Activated CD4-positive, alpha-beta T cell treated with anti-CD3 and anti-CD28 coated beads, Interleukin-2, amount 50 U/mL, for 16 hours (primary cell): Measurements from ENCODE around the gene C1QTNF6.
"Not testable (repeated sequence)": the region's sequence is repeated elsewhere in the genome, so short reads cannot be mapped to it uniquely, and the experiment has no call there.

Experiments
- DNase-seq: peaks from one replicate; pipeline ENCODE4 v3.0.0-alpha.2; 2020

C1QTNF6 gene

DNA sequence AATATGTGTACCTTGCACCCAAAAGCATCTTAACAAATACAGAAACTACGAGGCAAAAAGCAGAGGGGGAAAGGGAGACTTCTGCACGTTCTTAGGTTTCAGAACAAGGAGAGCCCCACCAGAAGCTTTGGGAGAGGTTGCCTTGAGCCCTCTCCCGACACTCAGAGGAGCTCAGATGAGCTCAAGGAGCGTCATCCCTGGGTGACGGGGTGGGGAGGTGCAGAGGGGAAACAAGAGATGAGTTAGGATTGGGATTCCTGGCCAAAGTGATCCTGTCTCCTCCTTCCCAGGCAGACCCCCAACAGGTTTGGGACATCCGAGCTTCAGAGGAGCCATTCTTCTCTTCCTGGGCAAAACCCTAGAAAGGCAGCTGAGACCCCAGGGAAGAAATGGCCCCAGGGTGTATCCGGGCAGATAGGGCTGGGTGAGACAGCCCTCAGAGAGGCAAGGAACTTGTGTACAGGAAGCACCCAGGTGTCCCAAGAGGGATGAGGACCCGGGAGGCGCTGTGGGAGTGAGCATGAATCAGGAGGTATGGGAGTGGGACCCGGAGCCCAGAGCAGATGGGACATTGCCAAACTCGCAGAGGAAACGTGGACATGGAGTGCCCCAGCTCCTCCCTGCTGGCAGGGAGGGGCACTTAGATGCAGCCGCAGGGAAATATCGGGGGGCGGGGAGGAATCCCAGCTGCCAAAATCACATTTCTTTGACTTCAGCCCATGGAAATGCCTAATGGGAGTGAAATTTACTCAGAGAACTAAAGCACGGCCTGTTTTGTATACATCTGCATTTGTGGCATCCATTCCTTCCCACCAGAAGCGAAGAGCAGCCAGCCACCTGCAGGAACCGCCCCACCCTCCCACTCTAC, 12.4 kb downstream of the C1QTNF6 start:
- no peak for DNase-seq

DNA sequence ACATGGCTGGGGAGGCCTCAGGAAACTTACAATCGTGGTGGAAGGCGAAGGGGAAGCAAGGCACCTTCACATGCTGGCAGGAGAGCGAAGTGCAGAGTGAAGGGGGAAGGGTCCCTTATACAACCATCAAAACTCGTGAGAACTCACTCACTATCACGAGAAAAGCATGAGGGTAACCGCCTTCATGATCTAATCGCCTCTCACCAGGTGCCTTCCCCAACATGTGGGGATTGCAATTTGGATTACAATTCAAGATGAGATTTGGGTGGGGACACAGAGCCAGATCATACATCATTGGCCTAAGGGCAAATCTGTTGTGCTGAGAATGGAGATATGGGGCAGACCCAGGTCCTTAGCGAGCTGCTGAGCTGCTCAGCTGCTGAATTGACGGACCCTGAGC, 13.1 kb downstream of the C1QTNF6 start:
- no peak for DNase-seq

DNA sequence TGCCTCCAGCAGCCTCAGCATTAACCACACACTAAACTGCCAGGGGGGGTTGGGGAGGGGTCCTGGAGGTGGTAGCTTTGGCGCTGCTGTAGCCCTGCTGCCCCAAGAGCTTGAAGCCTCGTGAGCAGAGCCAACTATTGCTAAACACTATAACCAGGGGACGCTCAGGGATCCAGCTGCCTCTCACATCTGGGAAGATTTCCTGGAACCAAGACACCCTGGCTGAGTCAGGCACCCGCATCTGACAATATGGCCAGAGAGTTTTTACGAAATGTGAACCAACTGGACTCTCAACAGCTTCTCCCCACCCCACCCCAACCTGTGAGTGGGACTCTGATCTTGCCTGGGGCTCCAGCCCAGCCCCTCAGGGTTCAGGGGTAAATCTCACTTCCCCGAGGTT, 14.3 kb downstream of the C1QTNF6 start:
- no peak for DNase-seq

DNA sequence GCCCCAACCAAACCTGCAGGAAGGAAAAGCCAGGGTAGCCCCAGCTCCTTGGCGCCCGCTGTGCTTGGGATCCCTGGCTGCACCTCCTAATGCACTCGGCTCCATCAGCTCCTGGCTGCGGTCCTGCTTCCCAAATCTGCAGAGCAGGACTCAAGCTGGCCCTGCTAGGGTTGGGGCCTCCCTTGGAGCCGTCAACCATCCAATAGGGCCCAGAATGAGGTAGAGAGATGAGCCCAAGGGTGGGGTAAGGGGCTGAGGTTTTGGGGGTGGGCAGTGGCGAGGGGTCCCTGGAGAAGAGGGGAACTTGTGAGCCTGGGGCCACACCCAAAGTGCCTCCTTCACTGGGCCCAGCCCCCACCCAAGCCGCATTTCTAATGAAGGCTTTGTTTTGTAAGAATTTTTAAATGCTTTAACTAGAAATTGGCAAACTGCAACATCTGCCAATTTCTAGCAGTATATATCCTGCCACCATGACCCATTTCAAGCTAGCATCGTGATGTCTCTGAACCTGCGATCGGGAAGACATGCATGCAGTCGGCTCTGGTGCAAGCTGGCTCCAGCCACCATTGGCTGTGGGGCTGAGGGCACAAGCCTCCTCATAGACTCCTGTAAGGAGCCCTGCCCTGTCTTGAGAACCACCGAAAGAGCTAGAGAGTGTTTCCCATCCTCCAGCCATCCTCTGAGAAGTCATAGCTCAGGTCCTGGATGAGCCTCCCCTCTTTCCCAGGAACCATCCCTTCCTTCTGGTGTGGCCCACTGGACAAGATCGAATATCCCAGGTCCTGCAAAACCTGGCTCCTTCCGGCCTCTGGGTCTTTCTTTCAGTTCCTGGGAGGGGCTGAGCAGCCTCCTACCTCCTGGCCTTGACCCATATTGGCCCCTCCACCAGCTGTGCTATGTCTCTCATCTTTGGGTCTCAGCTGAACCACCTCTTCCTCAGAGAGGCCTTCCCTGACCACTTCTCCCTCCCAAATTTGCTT, 15.5 kb downstream of the C1QTNF6 start:
- DNase-seq = no peak

DNA sequence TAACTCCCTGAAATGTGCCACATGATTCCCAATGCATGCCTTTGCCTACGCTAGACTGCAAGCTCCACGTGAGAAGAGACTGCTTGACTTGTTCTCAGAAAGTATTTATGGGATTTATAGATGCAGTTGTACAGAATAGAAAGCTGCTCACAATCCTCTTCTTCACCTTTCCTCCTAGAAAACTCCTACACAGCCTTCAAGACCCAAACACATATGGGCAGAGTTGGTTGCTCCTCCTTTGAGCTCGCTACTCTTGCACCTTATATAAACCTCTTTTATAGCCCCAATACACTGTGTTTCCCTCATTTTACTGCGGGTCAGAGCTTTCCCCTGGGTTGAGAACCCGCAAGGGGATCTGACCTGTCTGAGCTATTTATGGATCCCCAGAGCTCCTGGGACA, 16.4 kb downstream of the C1QTNF6 start:
- DNase-seq = no peak

DNA sequence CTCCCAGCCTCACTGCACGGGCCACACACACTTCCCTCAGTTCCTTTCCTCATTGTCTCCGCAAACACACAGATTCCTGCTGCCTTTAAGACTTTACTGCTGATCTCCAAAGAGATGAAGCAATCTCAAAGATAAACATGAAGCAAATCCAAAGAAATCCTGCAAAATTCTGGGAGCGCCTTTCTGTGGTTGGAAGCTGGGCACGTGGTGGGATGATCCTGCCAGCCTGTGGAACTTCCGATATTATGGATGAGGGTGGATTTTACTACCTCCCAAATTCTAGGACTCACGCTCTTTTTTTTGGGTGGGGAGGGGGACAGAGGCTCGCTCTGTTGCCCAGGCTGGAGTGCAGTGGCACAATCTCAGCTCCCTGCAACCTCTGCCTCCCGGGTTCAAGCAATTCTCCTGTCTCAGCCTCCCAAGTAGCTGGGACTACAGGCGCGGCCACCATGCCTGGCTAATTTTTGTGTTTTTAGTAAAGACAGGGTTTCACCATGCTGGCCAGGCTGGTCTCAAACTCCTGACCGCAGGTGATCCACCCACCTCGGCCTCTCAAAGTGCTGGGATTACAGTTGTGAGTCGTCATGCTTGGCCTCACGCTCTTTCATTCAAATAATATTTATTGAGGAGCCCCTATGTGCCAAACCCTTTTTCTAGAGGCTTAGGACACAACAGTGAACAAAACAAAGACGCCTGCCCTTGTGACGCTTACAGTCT, 17.2 kb downstream of the C1QTNF6 start:
- not testable (repeated sequence) for DNase-seq

DNA sequence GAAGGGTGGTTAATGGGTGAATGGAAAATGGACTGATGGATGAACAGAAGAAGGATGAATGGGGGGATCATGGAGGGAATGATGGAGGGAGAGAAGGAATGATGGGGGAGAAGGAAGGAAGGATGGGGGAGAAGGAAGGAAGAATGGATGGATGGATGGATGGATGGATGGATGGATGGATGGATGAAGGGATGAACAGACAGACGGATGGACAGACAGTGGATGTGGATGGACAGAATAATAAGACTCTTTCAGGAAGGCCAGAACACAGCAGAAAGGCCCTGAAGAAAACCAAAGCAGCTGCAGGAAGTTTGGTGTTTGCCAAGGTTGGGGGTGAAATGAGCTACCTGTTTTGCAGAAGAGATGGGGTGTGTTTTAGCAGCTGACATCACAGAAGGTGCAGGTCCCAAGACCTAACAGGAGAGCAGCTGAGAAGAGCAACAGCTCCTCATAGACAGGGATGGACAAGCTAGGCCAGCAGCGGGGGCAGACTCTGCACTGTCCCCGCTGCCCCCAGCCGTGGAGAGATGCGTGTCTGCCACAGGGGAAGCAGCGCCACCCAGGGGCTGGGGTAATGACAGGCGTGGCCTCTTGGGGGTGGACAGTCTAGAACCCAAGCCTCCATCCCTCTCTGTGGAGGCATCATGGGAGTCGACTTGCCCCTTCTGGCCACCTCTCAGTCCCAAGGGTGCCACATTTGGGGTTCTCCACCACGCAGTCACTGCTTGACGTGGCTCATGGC, 17.9 kb downstream of the C1QTNF6 start:
- DNase-seq = no peak

DNA sequence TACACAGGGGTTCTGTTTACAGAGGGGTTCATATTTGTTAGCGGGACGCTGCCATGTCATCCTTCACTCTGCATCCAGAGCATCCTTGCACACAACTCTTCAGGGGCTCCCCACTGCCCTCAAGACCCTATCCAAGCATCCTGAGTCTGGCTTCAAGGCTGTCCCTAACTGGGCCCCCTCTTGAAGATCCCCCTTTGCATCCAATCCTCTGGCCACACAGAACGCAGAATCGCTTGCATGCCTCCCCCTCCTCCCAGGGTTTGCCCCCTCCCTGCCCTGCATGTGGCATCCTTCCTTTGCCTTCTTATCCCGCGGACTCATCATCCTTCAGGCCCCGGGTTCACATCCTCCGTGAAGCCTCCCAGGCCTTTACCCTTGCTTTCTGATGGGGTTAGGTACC, 18.6 kb downstream of the C1QTNF6 start:
- DNase-seq = no peak

DNA sequence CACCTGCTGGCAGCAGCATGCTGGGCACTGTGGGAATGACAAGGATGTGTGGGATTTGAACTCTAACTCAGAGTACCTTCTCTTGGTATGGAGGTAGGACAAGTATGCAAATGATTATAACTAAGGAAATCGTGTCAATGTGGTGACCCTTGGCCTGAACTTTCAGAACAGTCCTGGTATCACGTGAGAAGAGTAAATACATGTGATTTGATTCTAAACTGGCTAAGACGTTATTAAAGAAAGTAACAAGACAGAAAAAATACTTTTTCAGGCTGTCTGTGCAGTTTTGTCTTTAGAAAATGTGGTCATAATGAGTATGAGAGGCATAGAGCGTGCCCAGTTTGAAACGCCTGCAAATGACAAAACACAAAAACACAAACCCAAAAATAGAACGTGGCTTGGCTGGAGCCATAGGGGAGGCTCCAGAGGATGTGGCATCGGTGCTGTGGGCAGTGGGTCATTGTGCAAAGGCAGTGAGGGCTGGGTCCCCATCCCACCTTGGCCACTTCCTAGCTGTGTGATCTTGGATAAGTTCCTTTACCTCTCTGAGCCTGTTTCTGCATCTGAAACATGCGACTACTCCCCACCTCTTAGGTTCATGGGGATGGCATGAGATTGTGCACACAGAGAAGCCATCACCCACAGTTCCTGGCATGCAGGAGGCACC, 19.9 kb downstream of the C1QTNF6 start:
- DNase-seq = peak; percentile 37

DNA sequence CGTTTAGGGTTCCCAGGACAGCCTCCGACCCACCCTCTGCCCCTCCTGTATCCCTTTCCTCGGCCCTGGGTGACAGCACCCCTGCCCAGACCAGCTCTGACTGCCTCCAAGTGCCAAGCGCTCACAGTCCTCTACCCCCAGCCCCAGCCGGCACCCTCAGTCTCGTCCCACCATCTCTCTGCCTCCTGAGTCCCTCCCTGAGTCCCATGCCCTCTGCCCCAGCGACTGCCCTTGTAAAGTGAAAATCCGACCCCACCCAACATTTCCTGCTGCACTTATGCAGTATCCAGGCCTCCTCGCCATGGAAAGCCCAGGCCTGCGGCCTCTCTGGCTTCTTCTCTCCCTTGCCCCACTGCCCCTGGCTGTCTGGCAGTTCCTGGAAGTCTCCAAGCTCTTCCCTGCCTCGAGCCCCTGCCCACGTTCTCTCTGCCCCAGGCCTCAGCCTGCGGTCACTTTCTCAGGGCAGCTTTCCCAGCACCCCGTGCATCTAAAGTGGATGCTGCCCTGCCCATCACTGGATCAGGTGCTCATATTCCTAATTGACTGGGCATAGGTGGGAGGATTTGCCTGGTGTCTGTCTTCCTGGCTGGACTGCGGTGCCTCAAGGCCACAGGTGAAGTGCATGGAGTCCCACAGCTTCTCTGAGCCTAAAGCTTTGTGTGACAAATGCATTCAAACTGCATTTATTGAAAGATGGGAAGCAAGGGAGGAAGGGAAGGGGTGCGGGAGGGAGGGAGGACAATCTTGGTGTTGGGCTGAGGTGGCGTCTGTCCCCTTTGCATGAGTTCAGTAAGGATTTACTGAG, 20.7 kb downstream of the C1QTNF6 start:
- DNase-seq = no peak

DNA sequence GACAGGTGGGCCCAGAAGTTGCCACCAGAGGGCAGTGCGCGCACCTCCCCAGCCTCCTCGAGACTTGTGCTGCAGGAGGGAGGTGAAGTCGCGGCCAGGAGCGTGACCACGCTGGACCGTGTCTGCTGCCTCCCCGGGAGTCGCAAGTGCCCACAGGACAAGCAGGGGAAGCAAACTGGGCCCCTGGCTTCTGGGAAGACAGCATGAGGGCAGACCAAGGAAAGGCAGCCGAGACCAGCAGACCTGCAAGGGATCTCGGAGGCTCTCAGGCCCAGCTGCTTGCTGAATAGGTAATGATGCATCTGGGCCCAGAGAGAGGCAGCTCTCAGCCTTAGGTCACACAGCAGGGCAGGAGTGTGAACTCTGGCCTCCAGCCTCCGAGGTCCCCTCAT, 21.4 kb downstream of the C1QTNF6 start:
- DNase-seq = peak; percentile 85

DNA sequence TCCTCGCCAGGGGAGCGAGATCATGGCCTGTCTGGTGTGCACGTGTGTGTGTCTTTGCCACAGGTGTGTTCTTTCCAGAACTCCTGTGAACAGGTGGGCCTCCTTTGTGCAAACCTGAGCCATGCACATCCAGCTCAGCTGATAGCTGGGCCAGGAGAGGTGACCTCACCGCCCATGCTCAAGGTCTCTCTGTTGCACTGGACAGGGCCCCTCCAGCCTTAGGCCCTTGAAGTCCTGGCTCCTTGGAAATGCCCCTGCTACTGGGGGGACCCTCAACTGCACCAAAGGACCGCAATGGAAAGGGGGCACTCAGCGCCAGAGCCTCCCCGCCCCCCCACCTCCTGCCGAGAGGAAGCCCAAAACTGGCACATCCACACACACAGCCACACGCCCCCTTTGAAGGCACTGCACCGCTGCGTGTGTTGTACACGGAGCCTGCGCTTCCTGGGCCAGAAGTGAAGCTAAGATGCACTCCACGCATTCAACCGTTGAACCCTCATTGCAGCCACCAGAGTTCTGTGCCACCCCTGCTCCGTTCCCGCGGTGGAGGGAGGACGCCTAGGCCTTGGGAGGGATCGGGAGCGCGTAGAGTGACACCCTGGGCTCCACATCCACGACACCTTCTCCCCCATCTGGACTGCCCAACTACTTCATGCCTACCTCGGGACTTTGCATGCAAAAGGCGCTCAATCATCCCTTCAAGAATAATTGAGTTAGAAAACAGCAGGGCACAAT, 21.9 kb downstream of the C1QTNF6 start:
- no peak for DNase-seq

DNA sequence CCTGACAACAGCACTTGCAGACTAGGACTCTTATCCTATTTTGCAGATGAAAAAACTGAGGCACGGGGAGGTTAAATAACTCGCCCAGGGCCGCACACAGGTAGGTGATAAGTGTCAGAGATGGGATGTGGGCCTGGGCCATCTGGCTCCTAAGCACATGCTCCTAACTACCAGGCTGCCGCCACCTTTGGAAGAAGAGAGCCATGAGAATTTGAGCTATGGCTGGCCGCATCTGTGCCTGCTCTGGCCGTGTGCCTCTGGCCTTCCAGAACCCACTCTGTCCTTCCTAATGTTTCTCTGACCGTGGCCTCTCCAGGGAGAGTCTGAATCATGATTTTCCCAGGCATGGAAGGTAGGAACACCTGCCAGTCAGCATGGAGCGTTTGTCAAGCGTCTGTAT, 23.0 kb downstream of the C1QTNF6 start:
- no peak for DNase-seq

DNA sequence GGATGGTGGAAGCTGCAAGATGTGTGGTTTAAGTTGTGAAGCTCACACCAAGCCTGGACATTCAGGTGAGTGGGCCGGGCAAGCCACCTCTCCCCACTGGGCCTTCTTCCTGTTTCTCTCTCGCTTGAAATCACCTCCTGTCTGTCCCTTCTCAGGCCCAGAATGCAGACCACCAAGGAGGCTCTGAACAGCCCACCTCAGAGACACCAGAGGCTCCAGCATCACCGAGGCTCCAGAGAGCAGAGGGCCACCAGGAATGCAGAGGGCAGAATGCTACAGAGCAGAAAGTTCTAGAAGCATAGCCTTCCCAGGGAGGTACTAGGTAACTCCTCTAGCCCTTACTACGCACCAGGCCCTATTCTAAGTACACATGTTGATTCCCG, 23.6 kb downstream of the C1QTNF6 start:
- no peak for DNase-seq

DNA sequence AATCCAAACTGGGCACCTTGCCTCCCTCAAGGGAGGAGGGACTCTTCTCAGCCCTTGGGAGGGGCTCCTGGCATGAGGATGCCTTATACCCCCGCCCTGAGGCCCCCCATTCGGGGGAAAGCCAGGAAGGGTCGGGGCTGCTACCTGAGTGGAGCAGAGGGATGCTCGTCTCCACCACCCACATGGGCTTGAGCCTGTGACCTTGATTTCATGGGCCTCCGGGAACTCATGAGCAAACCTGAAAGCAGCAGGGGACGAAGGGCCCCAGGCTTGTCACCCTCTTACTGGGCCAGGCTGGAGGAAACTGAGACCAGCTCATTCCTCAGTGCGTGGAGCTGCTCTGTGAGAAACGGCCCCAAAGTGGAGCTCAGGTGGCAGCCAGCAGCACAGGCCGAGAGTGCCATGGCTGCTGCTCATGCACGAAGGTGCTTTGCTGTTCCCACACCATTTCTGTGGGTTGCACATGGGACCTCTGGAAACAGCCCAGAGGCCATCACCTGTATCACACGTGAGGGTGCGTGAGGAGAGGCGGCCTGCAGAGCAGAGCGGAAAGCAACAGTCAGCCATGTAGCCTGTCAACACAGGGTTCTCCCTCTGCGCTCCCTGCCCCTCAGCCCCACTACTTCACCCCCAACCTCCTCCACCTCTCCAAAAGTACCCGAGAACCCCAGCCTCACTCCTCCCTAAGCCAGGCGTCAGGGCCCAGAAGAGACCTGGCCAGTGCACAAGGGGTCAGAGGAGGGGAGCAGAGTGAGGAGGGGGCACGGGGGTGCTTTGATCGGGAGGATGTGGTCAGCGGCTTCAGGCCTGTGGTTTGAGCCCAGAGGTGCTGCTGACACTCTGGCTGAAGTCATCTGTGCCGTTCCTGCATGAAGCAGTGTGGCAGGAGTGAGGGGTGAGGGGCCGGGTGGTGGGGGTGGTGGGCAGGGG, 24.2 kb downstream of the C1QTNF6 start:
- peak; percentile 96 for DNase-seq

DNA sequence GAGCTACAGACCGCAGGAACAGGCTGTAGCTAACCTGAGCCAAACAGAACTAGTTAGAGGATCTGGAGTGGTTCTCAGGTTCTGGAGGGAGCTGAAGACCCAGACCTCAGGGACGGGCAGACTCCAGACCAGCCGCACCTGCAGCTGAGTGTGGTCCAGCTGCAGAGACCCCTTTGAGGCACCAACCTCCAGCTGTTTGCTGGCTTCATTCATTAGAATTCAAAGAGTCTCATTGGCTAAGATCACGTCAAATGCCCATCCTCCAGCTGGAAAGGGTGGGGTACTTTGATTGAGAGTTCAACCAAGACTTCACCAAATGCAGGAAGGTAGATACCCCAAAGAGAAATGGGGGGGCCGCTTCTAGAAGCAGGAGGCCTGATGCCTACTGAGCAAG, 25.0 kb downstream of the C1QTNF6 start:
- DNase-seq = no peak

DNA sequence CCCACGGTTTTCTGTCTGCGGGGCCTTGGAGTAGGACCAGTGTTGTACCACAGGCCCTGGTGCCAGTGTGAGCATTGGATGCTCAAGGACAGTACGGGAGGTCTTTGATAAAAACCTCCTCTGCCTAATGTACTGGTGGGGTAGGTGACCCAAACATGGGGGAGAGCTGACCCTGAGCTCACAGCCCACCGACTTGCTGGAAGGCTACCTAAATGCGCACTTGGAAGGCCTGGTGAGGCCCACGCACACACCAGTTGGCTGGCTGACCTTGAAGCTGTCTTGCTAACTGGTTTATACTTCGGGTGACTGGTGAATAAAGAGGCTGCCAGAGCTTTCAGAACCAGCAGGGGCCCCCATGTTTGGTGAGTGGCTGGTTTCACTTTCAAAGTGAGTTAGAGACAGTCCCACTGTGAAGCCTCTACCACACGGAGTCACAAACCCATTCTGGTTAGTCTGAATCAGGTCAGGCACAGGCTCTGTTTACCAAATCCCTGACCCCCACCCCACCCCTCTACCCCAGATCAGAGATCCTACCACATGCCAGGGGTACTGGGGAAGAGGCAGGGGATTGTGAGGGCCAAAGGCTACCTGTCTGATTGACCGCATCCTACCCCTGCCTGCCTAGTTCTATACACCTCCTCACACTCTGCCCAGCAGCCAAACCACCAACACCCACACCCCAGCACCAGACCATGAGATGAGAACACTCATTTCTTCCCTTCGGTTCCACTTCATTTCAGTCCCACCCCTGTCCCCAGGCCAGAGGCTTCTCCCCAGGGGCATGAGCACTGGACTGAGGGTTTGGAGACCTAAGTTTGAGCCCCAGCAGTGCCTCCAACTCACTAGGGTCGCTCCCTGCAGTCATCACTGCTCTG, 25.6 kb downstream of the C1QTNF6 start:
- peak; percentile 96 for DNase-seq

DNA sequence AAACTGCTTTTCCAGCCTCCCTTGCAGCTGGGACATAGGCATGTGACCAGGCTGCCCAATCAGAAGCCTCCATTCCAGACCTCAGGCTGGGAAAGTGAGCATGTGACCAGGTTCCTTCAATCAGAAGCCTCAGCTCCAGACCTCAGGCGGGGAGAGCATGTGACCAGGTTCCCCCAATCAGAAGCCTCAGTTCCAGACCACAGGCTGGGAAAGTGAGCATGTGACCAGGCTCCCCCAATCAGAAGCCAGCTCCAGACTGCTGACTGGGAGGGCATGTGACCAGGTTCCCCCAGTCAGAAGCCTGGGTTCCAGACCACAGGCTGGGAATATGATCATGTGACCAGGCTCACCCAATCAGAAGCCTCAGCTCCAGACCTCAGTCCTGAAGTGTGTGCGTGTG, 26.6 kb downstream of the C1QTNF6 start:
- peak; percentile 74 for DNase-seq
